GM15510 (cell line): ENCODE results near the gene ST8SIA1.

Experiments used
- POLR2A ChIP-seq: IDR thresholded peaks from 3 replicates; pipeline ENCODE4 v1.6.1; 2011; ENCODE audit warnings: borderline replicate concordance; ENCODE audit not compliant: insufficient read length; ENCODE audit errors: extremely low read depth

The ST8SIA1 gene

DNA sequence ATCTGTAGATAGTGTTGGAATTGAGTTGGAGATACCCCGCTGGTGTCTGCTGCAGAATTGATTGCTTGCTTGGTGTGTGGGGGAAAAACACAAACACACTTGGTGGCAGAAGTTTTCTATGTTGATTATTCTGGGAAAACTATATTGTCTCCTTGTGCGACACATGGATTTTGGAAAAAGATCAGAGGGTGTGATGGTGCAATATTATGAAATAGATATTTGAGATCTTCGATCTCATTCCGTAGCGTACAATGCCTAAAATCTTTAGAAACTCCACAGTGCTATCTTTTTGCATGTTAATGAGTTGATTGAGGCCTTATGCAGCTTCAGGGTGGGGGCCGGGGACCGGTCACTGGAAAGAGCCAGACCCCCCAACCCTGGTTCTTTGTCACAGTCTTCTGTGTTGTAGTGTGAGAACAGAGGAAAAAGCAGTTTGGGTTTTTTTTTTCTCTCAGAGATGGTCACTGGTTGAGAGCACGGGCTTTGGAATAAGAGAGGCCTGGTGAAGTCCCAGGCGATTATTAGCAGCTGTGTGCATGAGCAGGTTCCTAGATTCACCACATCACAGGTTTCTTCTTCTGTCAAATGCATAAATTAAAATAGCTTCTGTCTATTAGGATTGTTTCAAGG, 88.2 kb downstream of the ST8SIA1 start:
- no peak for TF ChIP-seq POLR2A

DNA sequence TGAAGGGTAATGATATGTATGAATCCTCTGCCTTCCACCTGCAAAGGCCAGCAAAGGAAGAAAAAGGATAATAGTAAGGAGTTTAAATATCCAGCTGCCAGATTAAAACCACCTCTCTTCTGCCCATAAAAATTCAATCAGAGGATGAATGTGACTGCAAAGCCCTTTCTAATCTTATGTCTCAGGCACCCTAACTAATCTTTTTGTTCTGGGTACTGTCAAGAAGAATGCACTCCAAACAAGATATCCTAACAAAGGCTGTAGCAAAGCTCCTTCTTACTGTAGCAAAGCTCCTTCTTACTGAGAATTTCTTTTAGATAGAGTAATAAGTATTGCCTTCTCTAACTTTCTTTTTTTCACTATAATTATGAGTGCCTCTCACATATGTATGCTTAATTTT, 91.8 kb downstream of the ST8SIA1 start:
- TF ChIP-seq POLR2A = no peak

- TF ChIP-seq POLR2A = no peak
Measured at GRCh38 chr12:22238211-22238610, 96.3 kb downstream of the ST8SIA1 start.

DNA sequence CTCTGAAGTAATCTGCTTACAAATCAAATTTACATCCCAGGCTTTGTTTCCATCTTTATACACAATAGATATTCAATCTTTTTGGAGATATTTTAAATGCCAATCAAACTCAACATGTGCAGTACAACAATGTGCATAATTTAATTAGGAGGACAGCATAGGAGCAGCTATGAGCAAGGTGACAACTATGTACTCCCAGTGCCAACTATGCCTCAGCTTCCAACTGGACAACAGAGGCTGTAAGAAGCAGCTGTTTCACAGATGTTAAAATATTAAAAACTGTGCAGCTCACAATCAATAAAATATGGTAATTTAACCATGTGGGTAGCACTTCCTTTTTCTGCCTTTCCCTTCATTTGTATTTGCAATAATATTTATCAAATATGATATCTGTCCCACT, 99.9 kb downstream of the ST8SIA1 start:
- TF ChIP-seq POLR2A = no peak

- no peak for TF ChIP-seq POLR2A
Measured at GRCh38 chr12:22231836-22232235, 102.7 kb downstream of the ST8SIA1 start.

DNA sequence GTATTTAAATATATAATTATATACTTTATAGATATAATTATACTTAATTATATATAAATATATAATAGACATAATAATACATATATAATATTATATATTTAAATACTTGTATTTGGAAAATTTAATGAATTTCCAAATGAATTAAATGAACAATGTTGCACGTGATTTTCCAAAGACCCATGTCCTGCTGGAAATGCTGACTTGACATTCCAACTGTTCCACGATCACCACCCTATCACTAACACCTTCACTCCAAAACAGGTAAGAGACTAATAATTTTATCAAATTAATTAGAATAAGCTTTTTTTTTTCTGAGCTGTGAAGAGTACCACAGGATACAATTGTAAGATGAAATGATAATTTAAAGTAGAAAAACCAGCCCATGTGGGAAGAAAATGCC, 103.4 kb downstream of the ST8SIA1 start:
- no peak for TF ChIP-seq POLR2A

DNA sequence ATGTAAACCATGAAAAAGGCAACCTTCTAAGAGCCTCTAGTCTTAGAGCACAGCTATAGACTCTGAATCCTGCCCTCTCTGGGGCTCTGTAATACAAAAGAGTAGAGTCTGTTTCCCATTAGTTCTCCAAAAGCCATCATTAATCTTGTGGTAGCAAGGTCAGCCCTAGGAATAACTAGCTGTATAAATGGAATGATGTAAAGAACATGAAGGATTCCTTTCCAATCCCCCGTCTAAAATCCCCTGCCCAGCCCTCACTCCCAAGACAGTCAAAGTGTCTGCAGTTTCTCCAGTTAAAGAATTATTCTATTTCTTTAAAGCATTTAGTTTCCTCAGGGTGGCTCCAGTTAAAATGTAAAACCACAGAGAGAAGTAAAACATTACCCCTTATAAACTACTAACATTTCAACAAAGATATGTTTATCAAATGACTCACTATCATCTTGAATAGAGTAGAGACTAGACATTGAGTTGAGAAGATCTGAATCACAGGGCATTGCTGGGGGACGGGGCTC, 104.2 kb downstream of the ST8SIA1 start:
- TF ChIP-seq POLR2A = no peak

DNA sequence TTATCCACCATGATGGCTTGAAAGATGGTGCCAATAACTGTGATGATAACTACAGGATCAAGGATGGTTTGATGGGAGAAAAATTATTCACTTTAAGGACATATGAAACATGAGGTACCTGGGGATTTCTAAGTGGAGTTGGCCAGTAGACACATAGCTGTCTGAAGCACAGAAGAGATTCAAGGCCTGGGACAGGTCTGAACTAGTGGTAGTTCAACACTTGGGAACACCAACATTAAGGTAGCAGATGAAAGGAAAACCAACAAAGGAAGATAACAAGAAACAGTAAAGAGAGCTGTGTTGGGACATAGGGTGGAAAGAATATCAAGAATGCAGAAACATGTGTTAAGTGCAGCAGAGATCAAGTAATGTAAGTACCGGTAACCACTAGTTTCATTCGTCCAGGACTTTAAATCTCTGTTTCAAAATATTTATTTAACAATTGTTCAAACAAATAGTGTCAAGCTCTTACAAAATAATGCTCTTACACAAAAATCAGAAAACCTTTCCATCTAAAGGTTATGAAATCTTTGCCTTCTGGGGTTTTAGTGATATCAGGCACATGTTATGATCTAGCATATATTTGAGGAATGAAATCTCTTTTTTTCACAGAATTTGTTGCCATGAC, 104.7 kb downstream of the ST8SIA1 start:
- no peak for TF ChIP-seq POLR2A

- no peak for TF ChIP-seq POLR2A
Measured at GRCh38 chr12:22228022-22228875, 106.3 kb downstream of the ST8SIA1 start.

- no peak for TF ChIP-seq POLR2A
Measured at GRCh38 chr12:22223356-22223755, 111.2 kb downstream of the ST8SIA1 start.

GRCh38 chr12:22217556-22217955, 117.0 kb downstream of the ST8SIA1 start:
- no peak for TF ChIP-seq POLR2A

DNA sequence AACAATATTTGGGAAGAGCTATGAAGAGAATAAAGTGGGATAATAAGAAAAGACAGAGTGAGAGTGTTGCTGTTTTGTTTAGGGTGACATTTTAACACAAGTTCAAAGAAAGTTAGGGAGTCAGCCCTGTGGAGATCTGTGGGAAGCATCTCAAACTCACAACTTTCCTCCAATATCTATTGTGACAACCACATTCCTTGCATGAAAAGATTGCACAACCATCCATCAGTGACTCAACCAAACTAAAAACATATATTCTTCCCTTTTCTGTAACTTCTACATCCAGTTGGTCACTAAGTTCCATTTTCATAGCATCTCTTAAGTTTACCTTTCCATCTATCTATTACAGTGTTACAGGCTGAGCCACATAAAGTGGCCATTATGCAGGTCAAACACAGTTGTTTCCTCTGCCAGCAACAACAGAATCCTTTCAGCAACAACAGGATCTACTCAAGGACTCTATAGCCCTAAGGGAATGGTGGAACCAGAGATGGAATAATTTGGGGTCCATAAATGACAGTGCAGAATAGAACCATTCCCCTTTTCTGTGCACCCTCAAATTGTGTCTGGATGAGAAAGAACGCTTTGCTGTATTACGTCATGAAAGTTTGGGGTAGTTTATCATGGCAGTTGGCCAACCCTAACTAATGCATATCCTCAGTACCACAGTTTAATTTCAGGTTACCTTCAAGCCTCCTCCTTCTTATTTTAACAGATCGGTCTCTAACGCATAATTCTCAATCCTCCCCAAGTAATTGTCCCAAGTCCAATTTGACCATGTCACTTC, 118.8 kb downstream of the ST8SIA1 start:
- TF ChIP-seq POLR2A = no peak

GRCh38 chr12:22211128-22211527, 123.4 kb downstream of the ST8SIA1 start:
- TF ChIP-seq POLR2A = no peak

- no peak for TF ChIP-seq POLR2A
Measured at GRCh38 chr12:22209422-22209821, 125.1 kb downstream of the ST8SIA1 start.
